22Rv1 (cell line): ENCODE measurements around the gene CLCN3.

Experiments
- ZFX ChIP-seq: fragments of 450-650 bp; IDR thresholded peaks from 2 replicates; pipeline ENCODE4 v1.6.1; 2017; ENCODE audit warnings: antibody characterized with exemption, borderline replicate concordance
- TF ChIP-seq, protein P1 (sequence below): fragments of 450-650 bp; IDR thresholded peaks from 2 replicates; pipeline ENCODE4 v1.5.1; 2017; ENCODE audit warnings: mild to moderate bottlenecking

DNA sequence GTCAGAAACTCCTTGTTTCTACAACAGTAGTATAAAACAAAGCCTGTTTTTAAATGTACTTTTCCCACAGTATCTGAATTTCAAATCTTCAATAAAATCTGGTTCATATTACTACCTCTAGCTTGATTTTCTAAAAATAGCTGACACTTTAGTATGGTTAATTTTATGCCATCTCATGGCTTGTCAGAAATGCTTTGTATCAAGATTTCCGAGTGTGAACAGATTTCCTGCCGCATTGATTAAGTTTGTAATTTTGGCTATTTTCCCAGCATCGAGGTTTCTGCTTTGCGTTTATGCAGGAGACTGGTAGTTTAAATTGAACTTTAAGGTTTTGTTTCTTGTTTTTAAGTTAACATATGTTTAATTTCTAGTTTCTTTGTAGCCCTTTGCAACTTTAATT lies 44.2 kb downstream of the CLCN3 start:
- TF ChIP-seq, protein P1, sequence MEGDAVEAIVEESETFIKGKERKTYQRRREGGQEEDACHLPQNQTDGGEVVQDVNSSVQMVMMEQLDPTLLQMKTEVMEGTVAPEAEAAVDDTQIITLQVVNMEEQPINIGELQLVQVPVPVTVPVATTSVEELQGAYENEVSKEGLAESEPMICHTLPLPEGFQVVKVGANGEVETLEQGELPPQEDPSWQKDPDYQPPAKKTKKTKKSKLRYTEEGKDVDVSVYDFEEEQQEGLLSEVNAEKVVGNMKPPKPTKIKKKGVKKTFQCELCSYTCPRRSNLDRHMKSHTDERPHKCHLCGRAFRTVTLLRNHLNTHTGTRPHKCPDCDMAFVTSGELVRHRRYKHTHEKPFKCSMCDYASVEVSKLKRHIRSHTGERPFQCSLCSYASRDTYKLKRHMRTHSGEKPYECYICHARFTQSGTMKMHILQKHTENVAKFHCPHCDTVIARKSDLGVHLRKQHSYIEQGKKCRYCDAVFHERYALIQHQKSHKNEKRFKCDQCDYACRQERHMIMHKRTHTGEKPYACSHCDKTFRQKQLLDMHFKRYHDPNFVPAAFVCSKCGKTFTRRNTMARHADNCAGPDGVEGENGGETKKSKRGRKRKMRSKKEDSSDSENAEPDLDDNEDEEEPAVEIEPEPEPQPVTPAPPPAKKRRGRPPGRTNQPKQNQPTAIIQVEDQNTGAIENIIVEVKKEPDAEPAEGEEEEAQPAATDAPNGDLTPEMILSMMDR: no peak
- no peak for TF ChIP-seq ZFX
